K562 (cell line): ENCODE data around the gene ATP13A2. TPM values are rescaled to one million over a fixed set of nuclear protein-coding genes. Genes with fewer than 3 reads are reported as not detected.

Experiments used
- ARID4B ChIP-seq: sonication (generic); formaldehyde crosslinking; IDR thresholded peaks from 2 replicates; pipeline ENCODE4 v1.8.0; 2022; ENCODE audit warnings: mild to moderate bottlenecking, missing genetic modification reagents
- CBX2 ChIP-seq: fragments of 200-600 bp; sonication (generic); IDR thresholded peaks from one replicate; pipeline ENCODE4 v1.6.1; 2012; ENCODE audit warnings: mild to moderate bottlenecking, low read length, inconsistent platforms; ENCODE audit not compliant: insufficient read depth, poor library complexity, severe bottlenecking
- ELF2 ChIP-seq: fragments of 250-450 bp; sonication (Bioruptor Pico); IDR thresholded peaks from 2 replicates; pipeline ENCODE4 v1.5.0; 2021; ENCODE audit warnings: mild to moderate bottlenecking
- FOS ChIP-seq: IDR thresholded peaks from 3 replicates; pipeline ENCODE4 v1.6.1; 2011; ENCODE audit not compliant: insufficient read length; ENCODE audit errors: extremely low read depth
- HOXB6 ChIP-seq: fragments of 250-450 bp; sonication (Bioruptor Pico); IDR thresholded peaks from 2 replicates; pipeline ENCODE4 v1.5.1; 2022; ENCODE audit warnings: mild to moderate bottlenecking, borderline replicate concordance
- MEF2A ChIP-seq: IDR thresholded peaks from 2 replicates; pipeline ENCODE4 v1.6.1; 2011; ENCODE audit warnings: low read depth, mild to moderate bottlenecking, low read length, moderate library complexity; ENCODE audit not compliant: control insufficient read depth
- MEIS2 ChIP-seq: fragments of 450-650 bp; IDR thresholded peaks from 2 replicates; pipeline ENCODE4 v1.6.1; 2014; ENCODE audit warnings: mild to moderate bottlenecking; ENCODE audit not compliant: partially characterized antibody
- NFRKB ChIP-seq: fragments of 450-650 bp; IDR thresholded peaks from 2 replicates; pipeline ENCODE4 v1.6.1; 2016; ENCODE audit warnings: low read depth
- RB1 ChIP-seq: fragments of 450-650 bp; IDR thresholded peaks from 2 replicates; pipeline ENCODE4 v1.6.1; 2017; ENCODE audit warnings: low read depth, mild to moderate bottlenecking
- RBM39 ChIP-seq: fragments of 200-400 bp; formaldehyde crosslinking; optimal IDR thresholded peaks from 2 replicates; pipeline ENCODE3; 2018; ENCODE audit warnings: low read depth, low read length
- RCOR1 ChIP-seq, 2 experiments: IDR thresholded peaks; 2 replicates each; pipeline ENCODE4 v1.6.1; 2012; ENCODE audit warnings: low read depth in 2 of 2, low read length in 2 of 2, borderline replicate concordance in 1 of 2, improper control_type of control experiment in 1 of 2
- TAF9B ChIP-seq: fragments of 450-650 bp; IDR thresholded peaks from 2 replicates; pipeline ENCODE4 v1.6.1; 2018; ENCODE audit warnings: mild to moderate bottlenecking; ENCODE audit not compliant: partially characterized antibody
- U2AF1 ChIP-seq: fragments of 200-400 bp; formaldehyde crosslinking; optimal IDR thresholded peaks from 2 replicates; pipeline ENCODE3; 2017; ENCODE audit warnings: mild to moderate bottlenecking, low read depth, low read length, moderate library complexity
- ZBTB17 ChIP-seq: fragments of 450-650 bp; formaldehyde crosslinking; IDR thresholded peaks from 2 replicates; pipeline ENCODE4 v1.4.0; 2020; ENCODE audit warnings: mild to moderate bottlenecking
- ZFP91 ChIP-seq: sonication (generic); formaldehyde crosslinking; IDR thresholded peaks from 2 replicates; pipeline ENCODE4 v1.8.0; 2022; ENCODE audit warnings: mild to moderate bottlenecking, missing genetic modification reagents
- ZNF175 ChIP-seq: fragments of 200-800 bp; sonication (Bioruptor generic); IDR thresholded peaks from 2 replicates; pipeline ENCODE4 v1.6.1; 2016; ENCODE audit warnings: low read depth, mild to moderate bottlenecking, missing genetic modification characterization, missing compliant biosample characterization
- ZNF263 ChIP-seq: sonication (generic); formaldehyde crosslinking; IDR thresholded peaks from 2 replicates; pipeline ENCODE4 v1.8.0; 2022; ENCODE audit warnings: mild to moderate bottlenecking, missing genetic modification reagents, borderline replicate concordance
- ZNF445 ChIP-seq: fragments of 250-450 bp; sonication (Bioruptor Pico); IDR thresholded peaks from 2 replicates; pipeline ENCODE4 v1.4.0; 2020; ENCODE audit warnings: low read depth, mild to moderate bottlenecking, moderate library complexity
- ZNF740 ChIP-seq, 3 experiments: fragments of 200-800 bp in 1 of 3; sonication (Bioruptor generic) in 1 of 3; sonication (generic) in 1 of 3; formaldehyde crosslinking in 1 of 3; IDR thresholded peaks; 2 replicates each; pipeline versions ENCODE4 v1.6.1 to v1.8.0; 2016 to 2022; ENCODE audit warnings: mild to moderate bottlenecking in 2 of 3, missing compliant biosample characterization in 2 of 3, missing genetic modification characterization in 2 of 3, missing genetic modification reagents in 1 of 3
- polyA plus RNA-seq, 8 experiments: library from polyadenylated mRNA; depleted of rRNA in 4 of 8; stranded (reverse) in 5 of 8; unstranded in 3 of 8; fragments of >200 nt; fragmentation: Nextera tagmentation in 2 of 8; fragmentation: Illumina TruSeq in 1 of 8; extraction: Ambion mirVana in 2 of 8; extraction: Trizol in 1 of 8; gene quantifications; 2 replicates each; pipeline versions ENCODE4 v1.2.1 to v1.2.3, GENCODE V29; 2011 to 2014; ENCODE audit warnings: inconsistent platforms in 1 of 8, missing spikeins in 1 of 8
- total RNA-seq, 7 experiments: library from RNA; depleted of rRNA in 6 of 7; stranded (reverse); fragments of >200 nt in 6 of 7; fragmentation: Illumina TruSeq in 2 of 7; extraction: Trizol in 2 of 7; gene quantifications; 2 replicates each; pipeline versions ENCODE4 v1.2.1 to v1.2.3, GENCODE V29; 2011 to 2021; ENCODE audit warnings: low replicate concordance in 1 of 7

The ATP13A2 gene
- total and polyA plus RNA-seq, 9 of the 15 experiments (the other 6 are each of a cell fraction or from before 2014, with no cell fraction given) = 0.36 to 56.3 (median 16.3) TPM

- TF ChIP-seq RB1 = peak; percentile 82
- peak; percentile 76 for TF ChIP-seq TAF9B
- peak; percentile 66 for TF ChIP-seq RBM39
- TF ChIP-seq MEIS2 = peak; percentile 89
- peak; percentile 27; the same call in 1 of the 2 replicates for TF ChIP-seq ARID4B (CRISPR knock-in tag)
- no peak for TF ChIP-seq ZFP91 (CRISPR knock-in tag)
- no peak for TF ChIP-seq ZNF175 (CRISPR knock-in tag)
- no peak for TF ChIP-seq CBX2
- 0 out of 2 replicates have a peak, but pooled peaks have one; percentile 10 for TF ChIP-seq ZNF263 (CRISPR knock-in tag)
- TF ChIP-seq ZNF445 (CRISPR knock-in tag) = no peak
- 0 out of 2 replicates have a peak, but pooled peaks have one; percentile 38 for TF ChIP-seq ELF2
- peak; percentile 83; the same call in 1 of the 2 replicates for TF ChIP-seq ZNF740 (CRISPR knock-in tag; IDR thresholded peaks at IDR 0.05)
- TF ChIP-seq ZNF740 (tag; IDR thresholded peaks at IDR 0.05) = no peak
- peak in 1 of 2 experiments; percentile 21; a peak in 2 of 4 replicates for TF ChIP-seq RCOR1 (IDR thresholded peaks at IDR 0.05; ENCODE audit: borderline replicate concordance in 1 of 2, low read depth in 2 of 2, low read length in 2 of 2)
- no peak for TF ChIP-seq MEF2A
- peak; percentile 73 for TF ChIP-seq ZBTB17
- TF ChIP-seq U2AF1 = no peak
- TF ChIP-seq FOS = no peak
- peak; percentile 77; the same call in 1 of the 2 replicates for TF ChIP-seq NFRKB
- TF ChIP-seq HOXB6 = no peak
These were observed 42.1 kb upstream of the ATP13A2 start, which contains the start of gene SDHB (continued) for GRCh38 chr1:17053685-17054410.
